HPDE6-E6E7 (cell line): ENCODE measurements around the gene ATG14.

Experiments used
- DNase-seq: peaks from one replicate; pipeline ENCODE4 v3.0.0; 2011; ENCODE audit warnings: missing footprints; ENCODE audit errors: extremely low spot score

Gene ATG14

DNA sequence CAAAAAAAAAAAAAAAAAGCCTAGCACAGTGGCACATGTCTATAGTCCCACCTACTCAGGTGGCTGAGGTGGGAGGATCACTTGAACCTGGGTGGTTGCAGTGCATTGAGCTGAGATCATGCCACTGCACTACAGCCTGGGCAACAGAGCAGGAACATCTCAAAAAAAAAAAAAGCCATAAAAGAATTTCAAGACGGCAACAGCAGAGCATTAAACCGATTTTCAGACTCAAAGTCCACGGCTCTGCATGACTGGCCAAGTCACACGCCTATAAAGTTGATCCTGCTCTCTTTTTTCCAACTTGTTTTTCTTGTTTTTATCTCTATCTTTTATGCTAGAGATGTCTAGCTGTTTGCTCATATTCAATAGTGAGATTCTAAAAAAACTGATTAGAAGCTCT is 95.1 kb downstream of the ATG14 start:
- no peak for DNase-seq
